Stimulated activated CD8-positive, alpha-beta memory T cell treated with anti-CD3 and anti-CD28 coated beads, Interleukin-15, amount 100 ng/mL, for 1 hour (primary cell): ENCODE results near the gene SBNO2.
A peak's percentile ranks its signal among the peaks of the same experiment; 100 is the strongest.

Source experiments
- DNase-seq: peaks from one replicate; pipeline ENCODE4 v3.0.0-alpha.2; 2020; ENCODE audit warnings: low read depth

The SBNO2 gene

DNA sequence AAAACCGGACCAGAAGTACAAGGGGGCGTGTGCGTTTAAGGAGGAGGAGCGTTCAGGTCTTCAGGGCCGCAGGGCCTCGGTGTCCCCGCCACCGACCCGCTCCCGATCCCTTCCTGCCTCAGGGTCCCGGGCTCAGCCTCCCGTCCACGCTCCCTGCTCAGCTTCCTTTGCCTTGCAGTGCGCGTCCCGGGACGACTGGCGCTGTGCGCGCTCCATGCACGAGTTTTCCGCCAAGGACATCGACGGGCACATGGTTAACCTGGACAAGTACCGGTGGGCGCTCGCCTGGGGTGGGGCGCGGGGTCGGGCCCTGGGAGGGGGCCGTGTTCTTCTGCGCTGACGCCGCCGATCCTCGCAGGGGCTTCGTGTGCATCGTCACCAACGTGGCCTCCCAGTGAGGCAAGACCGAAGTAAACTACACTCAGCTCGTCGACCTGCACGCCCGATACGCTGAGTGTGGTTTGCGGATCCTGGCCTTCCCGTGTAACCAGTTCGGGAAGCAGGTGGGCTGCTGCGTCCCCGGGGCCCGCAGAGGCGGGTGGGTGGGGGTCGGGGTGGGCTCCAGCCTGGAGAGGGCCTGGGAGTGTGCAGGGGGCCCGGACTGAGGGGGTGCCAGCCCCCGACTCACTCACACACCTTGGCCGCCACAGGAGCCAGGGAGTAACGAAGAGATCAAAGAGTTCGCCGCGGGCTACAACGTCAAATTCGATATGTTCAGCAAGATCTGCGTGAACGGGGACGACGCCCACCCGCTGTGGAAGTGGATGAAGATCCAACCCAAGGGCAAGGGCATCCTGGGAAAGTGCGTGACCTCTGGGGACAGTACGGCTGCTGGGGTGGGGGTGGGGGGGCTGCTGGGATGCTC, 68.8 kb downstream of the SBNO2 start:
- no peak for DNase-seq

DNA sequence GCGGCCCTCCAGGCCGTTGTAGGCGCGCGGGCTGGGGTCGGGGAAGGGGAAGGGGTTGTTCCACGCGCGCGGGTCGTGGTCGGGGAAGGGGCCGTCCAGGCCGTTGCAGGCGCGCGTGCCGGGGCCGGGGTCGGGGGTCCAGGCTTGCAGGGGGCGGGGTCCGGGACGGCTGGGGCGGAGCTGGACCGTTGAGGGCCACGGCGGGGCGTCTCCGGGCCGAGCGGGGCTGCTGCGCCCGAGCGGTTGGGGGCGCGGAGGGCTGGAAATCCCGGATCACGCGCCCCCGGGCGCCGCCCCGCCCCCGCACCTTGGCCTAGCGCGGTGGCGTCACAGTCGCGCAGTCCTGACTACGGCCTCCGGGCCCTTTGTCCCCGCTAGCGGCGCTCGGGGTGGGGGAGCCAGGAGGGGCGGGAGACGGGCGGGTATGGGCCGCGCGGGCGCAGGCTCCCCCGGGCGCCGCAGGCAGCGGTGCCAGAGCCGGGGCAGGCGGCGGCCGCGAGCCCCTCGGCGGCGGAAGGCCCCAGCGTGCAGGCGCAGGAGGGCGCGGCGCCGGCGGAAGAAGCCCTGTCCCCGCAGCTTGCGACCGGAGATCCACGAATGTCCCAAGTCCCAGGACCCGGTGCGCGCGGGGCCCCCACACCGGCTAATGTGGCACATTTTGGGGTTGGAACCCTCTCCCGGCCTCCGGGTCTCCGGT, 69.6 kb downstream of the SBNO2 start:
- DNase-seq, result no peak

DNA sequence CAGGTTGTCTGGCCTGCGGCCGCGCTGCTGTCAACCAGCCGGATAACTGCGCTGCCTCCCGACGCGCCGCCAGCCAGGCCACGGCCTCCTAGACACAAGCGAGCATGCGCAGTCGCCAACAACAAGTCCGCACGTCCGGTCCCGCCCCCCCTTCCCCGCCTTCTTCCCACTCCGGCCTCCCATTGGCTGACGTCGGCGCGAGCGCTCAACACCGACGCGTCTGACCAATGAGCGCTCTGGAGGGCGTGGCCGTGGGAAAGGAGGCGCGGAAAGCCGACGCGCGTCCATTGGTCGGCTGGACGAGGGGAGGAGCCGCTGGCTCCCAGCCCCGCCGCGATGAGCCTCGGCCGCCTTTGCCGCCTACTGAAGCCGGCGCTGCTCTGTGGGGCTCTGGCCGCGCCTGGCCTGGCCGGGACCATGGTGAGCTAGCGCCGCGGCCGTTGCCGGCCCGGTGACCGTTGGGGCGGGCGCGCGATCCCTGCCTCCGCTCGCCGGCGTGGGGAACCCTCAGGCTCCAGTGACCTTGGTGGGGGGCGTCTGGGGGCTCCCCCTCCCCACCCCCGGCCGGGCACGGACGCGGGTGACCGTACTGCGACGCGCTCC, 70.3 kb downstream of the SBNO2 start, which contains the start of gene GPX4:
TSS of gene GPX4 (plus strand) at position 287 of the 603 bp plus-strand sequence. CDS start at position 337, 50 bp downstream.
- peak; percentile 98 for DNase-seq

DNA sequence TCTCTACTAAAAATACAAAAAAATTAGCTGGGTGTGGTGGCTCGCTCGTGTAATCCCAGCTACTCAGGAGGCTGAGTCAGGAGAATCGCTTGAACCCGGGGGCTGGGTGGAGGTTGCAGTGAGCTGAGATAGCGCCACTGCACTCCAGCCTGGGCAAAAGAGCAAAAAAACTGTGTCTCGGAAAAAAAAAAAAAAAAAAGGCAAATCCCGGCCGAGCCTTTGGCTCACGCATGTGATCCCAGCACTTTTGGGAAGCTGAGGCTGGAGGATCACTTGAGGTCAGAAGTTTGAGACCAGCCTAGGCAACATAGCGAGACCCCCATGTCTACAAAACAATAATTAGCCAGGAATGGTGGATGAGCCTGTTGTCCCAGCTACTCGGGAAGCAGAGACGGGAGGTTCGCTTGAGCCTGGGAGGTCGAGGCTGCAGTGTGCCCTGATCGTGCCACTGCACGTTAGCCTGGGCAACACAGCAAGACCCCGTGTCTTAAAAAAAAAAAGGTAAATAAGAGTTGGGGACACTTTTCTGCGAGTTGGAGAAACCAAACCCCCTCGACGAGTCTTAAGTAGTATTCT, 70.8 kb downstream of the SBNO2 start:
- no peak for DNase-seq

DNA sequence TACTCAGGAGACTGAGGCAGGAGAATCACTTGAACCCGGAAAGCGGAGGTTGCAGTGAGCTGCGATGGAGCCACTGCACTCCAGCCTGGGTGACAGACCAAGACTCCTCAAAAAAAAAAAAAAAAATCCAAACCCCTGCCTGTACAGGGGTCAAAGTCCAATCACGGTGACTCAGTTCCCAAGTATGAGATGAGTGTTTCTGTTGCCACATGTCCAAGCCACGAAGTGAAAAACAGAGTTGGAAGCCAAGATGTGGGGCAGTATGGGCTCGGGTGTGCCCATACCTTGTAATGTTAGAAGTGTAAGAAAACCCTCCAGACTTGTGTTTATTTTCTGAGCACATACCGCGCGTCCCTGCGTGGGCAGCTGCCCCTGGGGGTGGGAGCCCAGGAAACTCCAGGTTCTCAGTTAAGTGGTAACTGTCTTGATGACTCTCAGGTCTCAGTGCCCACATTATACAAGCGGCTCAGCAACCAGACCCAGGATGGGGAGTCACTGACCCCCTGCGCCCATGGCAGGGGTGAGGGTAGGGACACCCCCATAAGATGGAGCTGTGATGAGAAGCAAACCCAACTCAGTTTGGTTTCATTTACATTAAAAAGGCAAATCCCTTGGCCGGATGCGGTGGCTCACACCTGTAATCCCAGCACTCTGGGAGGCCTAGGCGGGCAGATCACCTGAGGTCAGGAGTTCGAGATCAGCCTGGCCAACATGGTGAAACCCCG, 71.5 kb downstream of the SBNO2 start:
- no peak for DNase-seq

DNA sequence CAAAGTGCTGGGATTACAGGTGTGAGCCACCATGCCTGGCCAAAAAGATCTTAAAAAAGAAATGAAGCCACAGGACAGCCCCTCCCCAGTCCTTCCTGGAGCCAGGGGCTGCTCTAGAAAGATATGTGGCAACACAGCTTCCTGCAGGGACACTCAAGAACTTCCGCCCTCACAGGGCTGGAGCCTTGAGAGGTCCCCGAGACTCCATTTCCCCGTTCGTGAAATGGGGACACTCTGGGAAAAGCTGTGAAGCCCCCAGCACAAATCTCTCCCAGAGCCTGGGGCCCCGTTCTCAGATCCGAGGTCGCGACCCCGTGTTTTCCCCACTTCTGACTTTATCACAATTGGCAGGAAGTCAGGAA, 72.8 kb downstream of the SBNO2 start:
- DNase-seq, result no peak

DNA sequence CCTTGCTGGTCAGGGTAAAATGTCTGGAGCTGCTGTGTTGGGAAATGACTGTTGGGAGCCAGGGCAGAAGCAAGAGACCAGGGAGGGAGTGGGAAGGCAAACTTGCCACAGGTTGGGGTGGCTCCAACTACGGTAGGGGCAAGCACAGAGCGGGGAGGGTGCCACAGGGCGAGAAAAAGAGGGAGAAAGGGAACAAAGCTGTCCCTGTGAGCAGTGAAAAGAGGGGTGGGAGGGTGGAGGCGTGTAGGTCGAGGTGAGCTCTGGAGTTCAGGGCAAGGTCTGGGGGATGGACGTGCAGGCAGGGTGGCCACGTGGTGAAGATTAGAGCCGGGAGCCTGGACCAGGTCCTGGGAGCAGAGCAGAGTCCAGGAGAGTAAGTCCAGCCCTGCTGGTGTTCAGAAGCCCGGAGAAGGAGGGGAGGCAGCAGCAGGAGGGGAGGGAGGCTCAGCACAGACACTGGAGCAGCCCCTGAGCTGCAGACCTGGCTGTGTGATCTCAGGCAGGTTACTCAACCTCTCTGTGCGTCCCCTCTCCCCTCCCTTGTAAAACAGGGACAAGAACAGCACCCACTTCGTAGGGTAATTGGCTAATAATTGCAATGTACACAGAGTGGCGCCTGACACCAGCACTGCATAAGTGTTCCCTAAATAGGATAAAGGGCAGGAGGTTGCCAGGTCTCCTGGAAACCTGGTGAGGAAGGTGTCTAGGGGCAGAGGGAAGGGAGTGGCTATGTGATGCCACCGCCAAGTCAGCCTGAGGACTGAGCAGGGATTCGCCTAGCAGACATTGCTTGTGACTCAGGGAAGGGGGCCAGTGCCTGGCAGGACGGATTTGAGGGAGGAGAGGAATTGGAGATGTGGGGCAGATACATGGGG, 75.7 kb downstream of the SBNO2 start:
- DNase-seq, result no peak

DNA sequence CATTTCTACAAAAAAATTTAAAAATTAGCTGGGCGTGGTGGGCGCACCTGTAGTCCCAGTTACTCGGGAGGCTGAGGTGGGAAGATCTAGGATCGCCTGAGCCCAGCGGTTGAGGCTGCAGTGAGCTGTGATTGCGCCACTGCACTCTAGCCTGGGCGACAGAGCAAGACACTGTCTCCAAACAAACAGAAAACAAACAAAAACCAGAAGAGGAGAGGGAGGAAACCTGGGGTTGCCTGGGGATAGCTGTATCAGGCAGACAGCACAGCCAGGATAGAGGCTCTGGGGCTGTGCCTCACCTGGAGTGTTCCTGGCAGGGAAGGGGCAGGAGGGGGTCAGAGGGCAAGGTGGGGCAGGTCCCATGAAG, 76.3 kb downstream of the SBNO2 start:
- DNase-seq, result no peak

DNA sequence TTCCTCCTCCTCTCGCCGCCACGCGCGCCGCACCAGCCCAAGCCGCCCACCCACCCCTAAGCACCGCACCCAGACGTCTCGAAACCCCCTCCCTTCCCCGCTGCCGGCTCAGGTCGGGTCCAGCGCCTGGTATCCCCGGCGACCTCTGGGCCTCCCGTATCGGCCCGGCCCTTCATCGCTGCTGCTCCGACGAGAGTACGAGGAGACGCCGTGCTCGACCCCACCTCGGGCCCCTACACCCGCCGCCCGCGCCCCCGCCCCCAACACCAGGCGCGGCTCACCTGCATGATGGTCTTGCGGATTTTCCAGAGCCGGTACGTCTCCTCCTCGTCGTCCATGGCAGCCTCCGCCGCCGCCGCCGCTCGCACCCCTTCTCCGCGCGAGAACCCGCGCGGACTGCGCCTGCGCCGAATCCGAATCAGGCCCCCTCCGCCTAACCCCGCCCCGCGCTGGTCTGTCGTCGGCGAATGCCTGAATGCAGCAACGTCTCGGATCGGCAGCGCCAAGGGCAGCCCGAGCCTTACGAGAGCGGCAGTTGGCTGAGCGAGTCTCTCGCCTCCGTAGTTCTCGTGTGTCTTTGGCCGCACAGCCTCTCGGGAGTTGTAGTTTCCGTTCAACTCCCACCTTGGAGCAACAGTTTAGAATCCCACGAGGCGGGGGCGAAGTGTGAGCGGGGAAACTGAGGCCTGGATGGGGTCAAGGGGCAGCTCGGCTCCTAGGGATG, 78.9 kb downstream of the SBNO2 start, which contains the start of gene POLR2E:
TSS of gene POLR2E (minus strand) at position 398 of the 724 bp plus-strand sequence. CDS start at position 338, 60 bp downstream.
- peak; percentile 98 for DNase-seq

DNA sequence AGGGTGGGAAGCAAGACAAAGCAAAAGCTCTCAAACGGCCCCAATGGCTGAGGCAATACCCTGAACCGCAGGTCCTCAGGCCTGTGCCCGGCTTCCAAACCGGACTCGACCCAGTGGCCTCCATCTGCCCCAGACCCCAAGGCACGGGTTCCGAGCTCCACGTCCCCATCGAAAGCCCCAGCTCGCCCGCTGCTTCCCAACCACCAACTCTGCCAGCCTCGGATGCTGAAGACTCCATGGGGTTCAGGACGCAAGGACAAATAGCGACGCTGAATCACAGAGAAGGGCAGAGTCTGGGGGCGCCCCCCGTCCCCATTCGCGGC, 79.5 kb downstream of the SBNO2 start:
- DNase-seq, result no peak

DNA sequence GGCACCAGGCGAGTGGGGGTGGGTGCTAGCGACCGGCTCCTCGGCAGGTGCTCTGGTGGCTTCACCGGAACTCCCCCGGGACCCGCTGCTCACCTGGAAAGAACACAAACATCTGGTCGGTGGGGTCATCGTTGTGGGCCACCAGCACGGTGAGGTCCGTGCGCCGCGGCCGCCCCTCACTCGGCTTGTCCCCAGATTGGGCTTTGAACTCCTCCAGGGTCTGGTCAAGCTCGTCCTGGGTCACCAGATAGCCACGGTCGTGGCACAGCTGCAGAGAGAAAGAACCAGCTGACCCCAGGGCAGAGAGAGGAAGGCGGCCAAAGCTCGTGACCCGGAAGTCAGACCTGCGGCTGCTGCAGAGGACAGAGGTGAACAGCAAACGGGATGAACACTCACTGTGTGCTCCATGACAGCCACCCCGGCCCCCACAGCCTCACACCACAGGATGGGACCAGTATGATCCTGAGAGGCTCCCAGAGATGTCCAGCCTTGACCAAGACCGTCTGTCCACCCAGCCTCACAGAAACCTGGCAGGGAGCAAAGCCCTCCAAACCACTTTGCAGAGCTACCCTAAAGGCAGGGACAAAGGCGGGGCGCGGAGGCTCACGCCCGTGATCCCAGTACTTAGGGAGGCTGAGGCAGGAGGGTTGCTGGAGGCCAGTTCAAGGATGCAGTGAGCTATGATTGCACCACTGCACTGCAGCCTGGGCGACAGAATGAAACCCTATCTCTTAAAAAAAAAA, 80.1 kb downstream of the SBNO2 start:
- DNase-seq, result no peak

DNA sequence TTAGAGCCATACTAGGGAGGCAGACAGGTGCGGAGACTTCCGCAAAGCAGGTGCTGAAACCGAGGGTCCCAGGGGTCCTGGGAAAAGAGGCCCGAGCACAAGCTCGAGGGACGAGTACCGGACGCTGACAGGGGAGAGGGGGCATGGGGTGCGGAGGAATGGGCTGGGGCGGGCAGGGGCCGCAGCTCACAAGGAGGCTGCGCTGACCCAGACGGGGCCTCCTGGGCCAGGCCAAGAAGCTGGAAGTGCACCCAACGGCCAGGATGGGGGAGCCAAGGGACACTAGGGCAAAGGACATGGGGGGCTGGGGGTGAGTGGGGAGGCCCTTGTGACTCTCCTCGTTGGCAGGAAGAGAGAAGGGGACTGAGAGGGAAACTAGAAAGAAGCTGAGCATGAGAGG, 80.7 kb downstream of the SBNO2 start:
- DNase-seq, result no peak

DNA sequence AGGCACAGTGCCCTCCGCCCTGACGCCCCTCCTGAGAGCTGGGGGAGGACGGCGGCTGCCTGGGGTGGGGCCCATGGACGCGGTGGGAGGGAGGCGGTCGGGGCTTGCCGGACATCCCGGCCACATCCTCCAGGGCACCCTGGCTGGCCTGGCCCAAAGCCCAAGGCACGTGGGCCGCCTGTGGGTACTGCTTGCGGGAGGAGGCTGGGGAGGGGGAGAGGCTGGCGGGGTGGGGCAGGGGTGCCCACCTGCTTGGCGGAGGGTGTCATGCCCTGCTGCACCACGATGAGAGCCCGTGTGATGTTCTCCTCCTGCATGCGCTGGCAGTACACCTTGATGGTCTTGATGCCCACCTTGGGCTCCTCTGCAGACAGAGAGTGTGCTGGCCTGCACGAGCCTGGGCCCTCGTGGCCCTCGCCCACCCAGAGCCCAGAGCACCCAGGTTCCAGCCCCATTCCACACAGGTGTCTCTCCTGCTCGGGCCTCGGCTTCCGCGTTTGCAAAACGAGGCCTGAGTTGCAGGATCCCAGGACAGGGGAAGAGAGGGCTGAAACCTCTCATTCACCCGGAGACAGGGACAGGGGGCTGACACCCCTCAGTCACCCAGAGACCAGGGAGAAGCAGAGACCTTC, 82.4 kb downstream of the SBNO2 start:
- DNase-seq, result no peak

DNA sequence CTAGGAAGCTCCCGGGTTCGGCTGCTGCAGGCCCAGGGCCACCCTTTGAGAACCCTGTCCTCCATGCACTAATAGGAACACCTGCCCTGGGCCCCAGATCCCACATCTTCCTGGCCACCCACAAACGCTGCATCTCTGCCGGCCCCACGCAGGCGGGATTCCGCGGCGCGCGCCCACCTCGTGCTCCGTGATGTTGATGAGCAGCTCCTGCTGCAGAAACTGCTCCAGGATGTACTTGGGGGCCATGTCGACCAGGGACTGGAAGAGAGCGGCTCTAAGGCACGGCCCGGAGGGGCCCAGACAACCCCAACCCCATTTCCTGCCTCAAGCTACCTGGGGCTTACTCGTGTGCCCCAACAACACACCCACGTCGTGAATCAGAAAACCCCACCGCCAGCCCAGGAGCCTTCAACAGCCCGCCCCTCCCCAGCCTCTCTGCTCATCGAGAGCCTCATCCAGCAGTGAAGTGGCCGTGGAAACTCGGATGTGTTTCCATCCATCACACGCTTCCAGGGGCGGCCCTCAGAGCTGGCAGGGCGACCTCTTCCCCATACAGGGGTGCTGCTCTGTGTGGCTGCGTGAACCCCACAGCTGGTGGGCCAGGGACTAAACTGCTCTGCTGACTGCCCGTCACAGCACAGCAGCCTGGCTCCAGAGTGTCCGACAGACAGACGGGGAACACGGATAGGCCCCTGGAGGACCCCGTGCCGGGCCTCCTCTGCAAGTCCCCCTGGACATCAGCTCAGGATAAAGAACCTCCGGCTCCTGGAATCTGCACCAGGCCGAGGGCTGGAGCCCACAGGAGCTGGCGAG, 83.1 kb downstream of the SBNO2 start:
- no peak for DNase-seq

DNA sequence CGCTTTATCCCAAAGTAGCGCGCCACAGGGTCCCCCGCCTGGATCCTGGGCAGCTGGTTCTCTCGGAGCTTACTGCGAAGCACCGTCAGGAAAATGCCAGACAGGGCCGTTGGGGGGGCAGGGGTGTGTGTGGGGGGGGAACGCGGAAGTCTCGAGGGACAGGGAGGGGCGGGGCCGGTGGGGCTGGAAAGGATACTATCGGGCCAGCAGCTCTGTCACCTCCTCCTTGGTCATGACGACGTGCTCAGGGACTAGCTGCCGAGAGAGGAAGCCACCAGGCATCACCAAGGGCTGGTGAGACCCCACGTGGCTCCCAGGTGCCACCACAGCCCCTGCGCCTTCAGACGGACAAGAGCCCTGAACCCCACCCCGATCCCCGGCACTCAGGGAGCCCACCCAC, 84.2 kb downstream of the SBNO2 start:
- no peak for DNase-seq

DNA sequence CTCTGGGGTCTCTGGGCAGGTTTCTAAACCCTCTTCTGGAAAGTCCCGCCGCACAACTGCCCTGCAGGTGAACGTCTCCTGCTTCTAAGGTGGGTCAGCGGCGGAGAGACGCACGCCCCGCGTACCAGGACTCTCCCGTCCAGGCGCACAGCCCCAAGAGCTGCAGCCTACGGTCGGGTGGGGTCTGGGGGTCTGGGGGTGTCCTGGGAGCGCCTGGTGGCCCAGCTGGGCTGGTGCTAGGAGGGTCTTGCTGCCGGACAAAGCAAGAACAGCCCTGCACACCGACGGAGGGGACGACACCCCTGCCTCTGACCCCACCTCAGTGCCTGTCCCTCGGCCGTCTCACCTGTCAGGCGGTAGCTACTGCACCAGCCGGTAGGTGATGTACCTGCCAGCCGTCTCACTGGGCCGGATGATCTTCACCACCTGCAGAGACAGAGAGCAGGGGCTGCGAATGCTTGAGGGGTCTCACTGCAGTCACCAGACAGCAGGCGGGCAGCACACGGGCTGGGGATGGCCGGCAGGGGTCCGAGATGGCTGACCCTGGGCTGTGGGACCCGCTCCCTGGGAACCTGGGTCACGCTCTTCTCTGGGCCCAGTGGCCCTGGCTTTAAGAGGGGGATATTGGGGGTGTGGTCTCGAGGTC, 84.8 kb downstream of the SBNO2 start:
- DNase-seq, result no peak

DNA sequence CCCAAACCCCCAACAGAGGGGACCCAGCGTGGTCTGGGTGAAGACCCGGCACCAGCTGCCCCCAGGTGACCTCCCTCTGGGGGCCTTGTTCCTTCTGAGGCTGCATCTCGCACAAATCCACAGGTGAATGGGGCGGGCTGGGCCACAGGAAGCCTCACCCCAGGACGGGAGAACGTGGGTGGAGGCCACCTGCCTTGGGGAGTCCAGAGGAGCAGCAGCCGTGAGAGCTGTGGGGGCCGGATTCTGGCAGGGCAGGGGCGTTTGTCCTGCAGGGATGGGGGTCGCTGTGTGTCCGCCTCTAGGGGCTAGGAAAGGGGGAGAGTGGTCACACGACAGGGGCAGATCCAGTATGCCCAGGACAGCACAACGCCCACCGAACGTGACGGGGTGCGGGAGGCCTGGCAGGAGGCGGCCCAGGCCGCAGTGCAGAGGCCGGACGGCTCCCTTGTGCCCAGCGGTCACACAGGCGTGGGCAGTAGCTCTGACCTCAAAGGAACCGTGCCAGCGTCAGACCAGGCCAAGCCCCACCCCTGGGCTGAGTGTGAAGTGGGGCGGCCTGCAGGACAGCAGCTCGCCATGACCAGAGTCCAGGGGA, 85.6 kb downstream of the SBNO2 start:
- no peak for DNase-seq
